WTC11 (cell line): Measurements from ENCODE around the gene CLCF1. TPM values are rescaled to one million over a fixed set of nuclear protein-coding genes. Genes with fewer than 3 reads are reported as not detected.

Source experiments
- CTCF ChIP-seq: fragments of 200-600 bp; IDR thresholded peaks from 2 replicates; pipeline ENCODE4 v1.8.0; 2022; ENCODE audit warnings: antibody characterized with exemption
- ELF4 ChIP-seq: sonication (generic); formaldehyde crosslinking; IDR thresholded peaks from 2 replicates; pipeline ENCODE4 v1.8.1; 2022; ENCODE audit warnings: low read depth, mild to moderate bottlenecking, moderate library complexity, missing genetic modification reagents
- ERG ChIP-seq: fragments of 250-450 bp; sonication (Bioruptor Pico); IDR thresholded peaks from 2 replicates; pipeline ENCODE4 v1.8.0; 2021; ENCODE audit warnings: mild to moderate bottlenecking
- ESRRA ChIP-seq: sonication (generic); formaldehyde crosslinking; IDR thresholded peaks from 2 replicates; pipeline ENCODE4 v1.8.1; 2022; ENCODE audit warnings: mild to moderate bottlenecking, missing genetic modification reagents, borderline replicate concordance
- FOXP4 ChIP-seq: sonication (generic); formaldehyde crosslinking; IDR thresholded peaks from 2 replicates; pipeline ENCODE4 v1.8.0; 2022; ENCODE audit warnings: mild to moderate bottlenecking, missing genetic modification reagents
- GTF2I ChIP-seq: fragments of 250-450 bp; sonication (Bioruptor Pico); conservative IDR thresholded peaks from 2 replicates; pipeline ENCODE4 v1.4.0; 2021; ENCODE audit warnings: mild to moderate bottlenecking
- HMGXB4 ChIP-seq: sonication (generic); formaldehyde crosslinking; IDR thresholded peaks from 2 replicates; pipeline ENCODE4 v1.8.1; 2023; ENCODE audit warnings: mild to moderate bottlenecking, moderate library complexity, missing genetic modification reagents
- KAT7 ChIP-seq: sonication (generic); formaldehyde crosslinking; IDR thresholded peaks from 2 replicates; pipeline ENCODE4 v1.8.1; 2023; ENCODE audit warnings: missing genetic modification reagents, mild to moderate bottlenecking, borderline replicate concordance
- MLX ChIP-seq: sonication (generic); formaldehyde crosslinking; IDR thresholded peaks from 2 replicates; pipeline ENCODE4 v1.8.1; 2023; ENCODE audit warnings: mild to moderate bottlenecking, missing genetic modification reagents, moderate library complexity
- MYBL2 ChIP-seq: sonication (generic); formaldehyde crosslinking; IDR thresholded peaks from 2 replicates; pipeline ENCODE4 v1.8.1; 2023; ENCODE audit warnings: mild to moderate bottlenecking, moderate library complexity, missing genetic modification reagents
- NFYB ChIP-seq: sonication (generic); formaldehyde crosslinking; conservative IDR thresholded peaks from 2 replicates; pipeline ENCODE4 v1.8.0; 2022; ENCODE audit warnings: low read depth, missing genetic modification reagents
- PRDM15 ChIP-seq: sonication (generic); formaldehyde crosslinking; IDR thresholded peaks from 2 replicates; pipeline ENCODE4 v1.8.0; 2022; ENCODE audit warnings: missing genetic modification reagents
- PREB ChIP-seq: sonication (generic); formaldehyde crosslinking; IDR thresholded peaks from 2 replicates; pipeline ENCODE4 v1.8.1; 2022; ENCODE audit warnings: mild to moderate bottlenecking, missing genetic modification reagents, moderate library complexity, borderline replicate concordance
- PRRX2 ChIP-seq: fragments of 250-450 bp; sonication (Bioruptor Pico); IDR thresholded peaks from 2 replicates; pipeline ENCODE4 v1.8.0; 2021; ENCODE audit warnings: mild to moderate bottlenecking
- RELA ChIP-seq: sonication (generic); formaldehyde crosslinking; IDR thresholded peaks from 2 replicates; pipeline ENCODE4 v1.8.1; 2022; ENCODE audit warnings: missing genetic modification reagents, mild to moderate bottlenecking, borderline replicate concordance
- ZMAT4 ChIP-seq: fragments of 250-450 bp; sonication (Bioruptor Pico); IDR thresholded peaks from 2 replicates; pipeline ENCODE4 v1.9.0; 2021; ENCODE audit warnings: mild to moderate bottlenecking
- ZNF121 ChIP-seq: sonication (generic); formaldehyde crosslinking; IDR thresholded peaks from 2 replicates; pipeline ENCODE4 v1.8.0; 2023; ENCODE audit warnings: missing genetic modification reagents
- ZNF232 ChIP-seq: sonication (generic); formaldehyde crosslinking; IDR thresholded peaks from 2 replicates; pipeline ENCODE4 v1.8.0; 2022; ENCODE audit warnings: mild to moderate bottlenecking, missing genetic modification reagents
- total RNA-seq: library from RNA; stranded (reverse); gene quantifications from 3 replicates; pipeline ENCODE4 v1.2.3, GENCODE V29; 2021

CLCF1 gene
- total RNA-seq, 1 experiment from 2014 or later, result 0.92 TPM

- no peak for TF ChIP-seq PRDM15 (CRISPR knock-in tag)
- TF ChIP-seq ZNF232, result 0 out of 2 replicates have a peak, but pooled peaks have one; percentile 30
- no peak for TF ChIP-seq ERG
- peak; percentile 90 for TF ChIP-seq HMGXB4 (CRISPR knock-in tag)
- TF ChIP-seq ELF4 (CRISPR knock-in tag), result peak; percentile 15; the same call in 1 of the 2 replicates
- TF ChIP-seq ESRRA, result 0 out of 2 replicates have a peak, but pooled peaks have one; percentile 15
- no peak for TF ChIP-seq RELA (CRISPR knock-in tag)
- TF ChIP-seq ZMAT4 (CRISPR knock-in tag), result no peak
- TF ChIP-seq GTF2I (CRISPR knock-in tag), result no peak
- TF ChIP-seq ZNF121 (CRISPR knock-in tag), result no peak
- no peak for TF ChIP-seq PREB
- TF ChIP-seq KAT7 (CRISPR knock-in tag), result no peak
- TF ChIP-seq PRRX2 (CRISPR knock-in tag), result no peak
- peak; percentile 68; the same call in 1 of the 2 replicates for TF ChIP-seq MYBL2 (CRISPR knock-in tag)
- TF ChIP-seq MLX (CRISPR knock-in tag), result no peak
- no peak for TF ChIP-seq NFYB
- peak; percentile 58 for TF ChIP-seq CTCF
- TF ChIP-seq FOXP4 (CRISPR knock-in tag), result 0 out of 2 replicates have a peak, but pooled peaks have one; percentile 30
Measured at GRCh38 chr11:67317205-67317887, 56.1 kb downstream of the CLCF1 start (continued).
